Spleen (tissue), 7 donors: ENCODE results near the gene H1-8.

Experiments used
- CTCF ChIP-seq, 11 experiments: fragments of 200-600 bp in 7 of 11; fragments of 450-650 bp in 4 of 11; sonication (generic) in 4 of 11; IDR thresholded peaks in 8 of 11; conservative IDR thresholded peaks in 3 of 11; 1 replicate in 7 of 11; 2 replicates in 4 of 11; pipeline versions ENCODE4 v1.4.0 to v1.8.0; 2016 to 2021; ENCODE audit warnings: antibody characterized with exemption in 11 of 11, inconsistent platforms in 4 of 11, mild to moderate bottlenecking in 1 of 11
- POLR2A ChIP-seq, 3 donors: fragments of 450-650 bp; IDR thresholded peaks; one replicate each; pipeline ENCODE4 v1.5.1; 2017; ENCODE audit warnings: antibody characterized with exemption in 3 of 3, mild to moderate bottlenecking in 1 of 3
- donor health status: DM: no; HTN: no; CAD: no; lungs with moderate emphysema.
- donor health status: DM: no; HTN: no; CAD: no.
- donor health status: DM: no; HTN: no; CAD: no.

DNA sequence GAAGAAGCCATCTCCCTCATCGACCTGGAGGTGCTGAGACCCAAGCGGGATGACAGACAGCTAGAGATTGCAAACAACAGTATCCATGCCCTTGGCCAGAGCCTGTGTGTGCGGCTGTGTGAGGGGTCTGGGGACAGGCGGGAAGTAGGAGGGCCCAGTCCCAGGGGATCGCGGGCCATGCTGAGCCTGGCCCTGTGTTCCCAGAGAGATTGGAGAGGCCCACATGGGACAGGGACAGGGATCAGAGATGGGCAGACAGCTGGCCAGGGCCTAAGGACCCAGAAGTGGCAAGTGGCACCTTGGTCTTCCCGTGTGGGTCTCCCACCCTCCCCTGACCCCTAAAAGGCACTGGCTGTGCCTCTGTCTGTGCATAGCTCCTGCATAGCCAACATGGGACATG lies 25.5 kb upstream of the H1-8 start:
- TF ChIP-seq CTCF (IDR thresholded peaks at IDR 0.05 in 8 of 11, conservative IDR thresholded peaks at IDR 0.05 in 3 of 11): no peak
- no peak for TF ChIP-seq POLR2A (IDR thresholded peaks at IDR 0.05)
